ENCODE data around the gene MED12L.

GRCh38 chr3:151262871-151263525 is 177.5 kb downstream of the MED12L start:
- TF ChIP-seq, protein P1, sequence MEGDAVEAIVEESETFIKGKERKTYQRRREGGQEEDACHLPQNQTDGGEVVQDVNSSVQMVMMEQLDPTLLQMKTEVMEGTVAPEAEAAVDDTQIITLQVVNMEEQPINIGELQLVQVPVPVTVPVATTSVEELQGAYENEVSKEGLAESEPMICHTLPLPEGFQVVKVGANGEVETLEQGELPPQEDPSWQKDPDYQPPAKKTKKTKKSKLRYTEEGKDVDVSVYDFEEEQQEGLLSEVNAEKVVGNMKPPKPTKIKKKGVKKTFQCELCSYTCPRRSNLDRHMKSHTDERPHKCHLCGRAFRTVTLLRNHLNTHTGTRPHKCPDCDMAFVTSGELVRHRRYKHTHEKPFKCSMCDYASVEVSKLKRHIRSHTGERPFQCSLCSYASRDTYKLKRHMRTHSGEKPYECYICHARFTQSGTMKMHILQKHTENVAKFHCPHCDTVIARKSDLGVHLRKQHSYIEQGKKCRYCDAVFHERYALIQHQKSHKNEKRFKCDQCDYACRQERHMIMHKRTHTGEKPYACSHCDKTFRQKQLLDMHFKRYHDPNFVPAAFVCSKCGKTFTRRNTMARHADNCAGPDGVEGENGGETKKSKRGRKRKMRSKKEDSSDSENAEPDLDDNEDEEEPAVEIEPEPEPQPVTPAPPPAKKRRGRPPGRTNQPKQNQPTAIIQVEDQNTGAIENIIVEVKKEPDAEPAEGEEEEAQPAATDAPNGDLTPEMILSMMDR (IDR thresholded peaks at IDR 0.05; ENCODE audit: poor library complexity, severe bottlenecking) = no peak
- TF ChIP-seq RAD21 (conservative IDR thresholded peaks at IDR 0.05) (no peak), POLR2AphosphoS5 (IDR thresholded peaks at IDR 0.05) (no peak)
